Measurements from ENCODE around the gene CMAS.

Gene CMAS

DNA sequence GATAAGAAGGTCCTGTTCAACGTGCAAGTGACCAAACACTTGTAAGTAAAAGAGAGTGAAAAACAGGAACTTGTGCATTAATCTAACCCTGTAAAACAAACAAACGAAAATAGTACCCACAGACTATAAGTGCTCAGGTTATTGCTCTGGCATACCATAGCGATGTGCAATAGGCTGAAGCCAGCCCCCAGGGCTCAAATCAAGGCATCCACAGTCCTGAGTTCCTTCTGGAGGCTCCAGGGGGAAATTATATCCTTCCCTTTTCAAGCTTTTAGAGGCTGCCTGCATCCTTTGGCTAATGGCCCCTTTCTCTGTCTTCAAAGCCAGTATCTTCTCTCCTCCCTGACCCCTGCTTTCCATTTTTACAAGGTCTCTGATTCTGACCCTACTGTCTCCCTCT lies 8.1 kb upstream of the CMAS start:
- no peak for DNase-seq (ENCODE audit: low spot score)
- TF ChIP-seq CTCF (IDR thresholded peaks at IDR 0.05; ENCODE audit: extremely low read depth, missing control alignments), result no peak

DNA sequence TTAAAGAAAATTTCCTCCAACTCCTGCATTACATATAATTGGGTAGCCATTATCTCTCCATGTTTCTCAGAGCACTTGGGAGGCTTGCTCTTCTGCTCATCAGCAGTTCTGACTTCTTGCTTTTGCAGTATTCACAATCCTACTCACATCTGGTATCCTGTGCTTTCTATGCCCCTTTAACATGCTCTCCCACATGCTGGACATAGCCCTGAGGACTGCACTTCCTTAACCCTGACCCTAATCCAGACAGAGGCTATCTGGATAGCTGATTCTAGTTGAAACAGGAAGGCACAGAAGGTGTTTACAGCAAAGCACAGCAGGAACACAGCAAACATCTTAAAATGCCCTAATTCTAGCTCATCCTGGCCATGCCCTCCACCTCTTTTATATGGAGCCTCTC lies 7.3 kb upstream of the CMAS start:
- no peak for TF ChIP-seq CTCF (IDR thresholded peaks at IDR 0.05; ENCODE audit: extremely low read depth, missing control alignments)
- DNase-seq (ENCODE audit: low spot score), result no peak

DNA sequence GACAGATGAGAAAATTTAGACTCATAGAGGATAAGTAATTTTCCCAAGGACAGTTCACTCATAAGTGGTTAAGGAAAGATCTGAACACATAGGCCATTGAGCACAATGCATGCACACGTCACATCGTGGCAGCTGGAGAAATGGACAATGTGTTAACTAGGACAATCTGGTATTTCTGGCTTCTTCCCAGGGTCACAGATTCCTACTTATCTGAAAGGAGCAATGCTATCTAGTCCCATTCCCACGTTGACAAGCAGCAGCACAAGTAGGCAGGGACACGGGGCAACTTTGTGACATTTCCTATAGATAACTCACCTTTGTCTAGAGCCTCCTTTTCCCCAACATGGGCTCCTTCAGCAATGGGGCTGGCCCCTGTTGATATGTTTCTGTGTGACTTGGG lies 6.7 kb upstream of the CMAS start:
- no peak for DNase-seq (ENCODE audit: low spot score)

DNA sequence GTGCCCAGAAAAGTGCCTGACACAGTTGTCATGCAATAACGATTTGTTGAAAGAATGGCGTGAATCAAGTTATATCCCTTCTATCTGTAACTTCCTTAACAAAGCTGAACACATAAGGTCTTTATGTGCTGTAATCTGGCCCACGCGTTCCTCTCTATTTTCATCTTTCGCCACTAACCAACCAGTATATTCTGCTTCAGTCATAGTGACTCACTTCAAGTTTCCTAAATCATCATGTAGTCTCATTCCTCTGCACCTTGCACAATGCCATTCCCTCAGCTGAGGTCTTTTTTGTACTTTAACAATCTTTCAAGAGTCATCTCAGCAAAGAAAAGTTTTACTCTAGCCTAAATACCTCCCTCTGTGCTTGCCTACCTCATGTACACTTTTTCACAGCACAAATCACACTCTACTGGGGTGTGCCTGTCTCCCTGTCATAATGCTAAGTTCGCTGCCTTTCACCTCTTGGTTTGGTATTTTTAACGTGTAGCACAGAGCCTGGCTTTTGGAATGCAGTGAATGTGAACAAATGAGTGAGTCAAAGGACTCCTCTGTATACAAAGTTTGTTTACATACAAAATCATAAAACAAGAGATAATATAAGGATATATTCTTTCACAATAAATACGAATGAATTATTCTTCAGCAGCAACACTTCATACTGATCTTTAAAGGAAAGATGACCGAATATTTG lies 2.9 kb upstream of the CMAS start:
- TF ChIP-seq CTCF (IDR thresholded peaks at IDR 0.05; ENCODE audit: extremely low read depth, missing control alignments), result no peak
- no peak for DNase-seq (ENCODE audit: low spot score)

More for the DNA sequence above, 6.7 kb upstream of the CMAS start:
- no peak for TF ChIP-seq CTCF (IDR thresholded peaks at IDR 0.05; ENCODE audit: extremely low read depth, missing control alignments)

DNA sequence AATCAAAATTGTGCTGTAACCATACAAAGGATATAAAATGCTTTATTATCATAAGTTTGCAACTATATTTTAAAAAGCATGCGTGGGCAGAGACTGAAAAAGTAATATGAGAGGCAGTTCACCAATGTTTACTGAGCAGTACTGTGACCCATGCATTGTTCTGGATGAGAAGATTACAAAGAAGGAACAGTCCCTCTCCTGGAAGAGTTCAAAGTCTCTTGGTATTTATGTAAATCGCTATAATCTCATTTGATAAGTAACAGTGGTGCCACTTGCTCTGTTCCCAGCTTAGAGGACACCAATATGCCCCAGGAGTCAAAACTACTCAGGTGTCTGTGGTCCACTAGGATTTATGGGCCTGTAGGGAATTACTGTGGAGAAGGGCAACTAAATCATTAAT lies 2.1 kb upstream of the CMAS start:
- DNase-seq (ENCODE audit: low spot score), result no peak
- TF ChIP-seq CTCF (IDR thresholded peaks at IDR 0.05; ENCODE audit: extremely low read depth, missing control alignments), result no peak

GRCh38 chr12:22044391-22044790 lies 1.6 kb upstream of the CMAS start:
- TF ChIP-seq CTCF (IDR thresholded peaks at IDR 0.05; ENCODE audit: extremely low read depth, missing control alignments), result no peak
- DNase-seq (ENCODE audit: low spot score), result no peak

- no peak for TF ChIP-seq CTCF (IDR thresholded peaks at IDR 0.05; ENCODE audit: extremely low read depth, missing control alignments)
- no peak for DNase-seq (ENCODE audit: low spot score)
Observed at GRCh38 chr12:22046968-22047390, 961 bp downstream of the CMAS start.

All from GM20000 (cell line).